K562 (cell line): ENCODE data around the gene PSAP. TPM values are rescaled to one million over a fixed set of nuclear protein-coding genes. Genes with fewer than 3 reads are reported as not detected.
A peak's percentile ranks its signal among the peaks of the same experiment; 100 is the strongest.

Experiments
- CCNT2 ChIP-seq: IDR thresholded peaks from 2 replicates; pipeline ENCODE4 v1.6.1; 2011; ENCODE audit warnings: borderline replicate concordance, low read depth, mild to moderate bottlenecking, moderate library complexity, mixed read lengths, low read length; ENCODE audit not compliant: insufficient read length; ENCODE audit errors: extremely low read depth
- CREM ChIP-seq: IDR thresholded peaks from 2 replicates; pipeline ENCODE4 v1.6.1; 2014; ENCODE audit warnings: antibody characterized with exemption, low read depth
- EZH2 ChIP-seq: IDR thresholded peaks from 2 replicates; pipeline ENCODE4 v1.6.1; 2012; ENCODE audit warnings: low read depth, mild to moderate bottlenecking, inconsistent platforms, low read length, borderline replicate concordance
- FUS ChIP-seq: fragments of 200-400 bp; formaldehyde crosslinking; optimal IDR thresholded peaks from 2 replicates; pipeline ENCODE3; 2017; ENCODE audit warnings: low read depth, low read length
- HDAC1 ChIP-seq, 2 experiments: fragments of 450-650 bp; IDR thresholded peaks; 2 replicates each; pipeline ENCODE4 v1.6.1; 2016 to 2017; ENCODE audit warnings: inconsistent platforms in 1 of 2, mild to moderate bottlenecking in 1 of 2, moderate library complexity in 1 of 2
- KLF10 ChIP-seq: fragments of 250-450 bp; sonication (Bioruptor Pico); IDR thresholded peaks from 2 replicates; pipeline ENCODE4 v1.6.1; 2021; ENCODE audit warnings: matching md5 sums
- MXI1 ChIP-seq: IDR thresholded peaks from 2 replicates; pipeline ENCODE4 v1.6.1; 2011; ENCODE audit warnings: low read depth, mild to moderate bottlenecking, improper control_type of control experiment, low read length
- NFIC ChIP-seq: fragments of 450-650 bp; IDR thresholded peaks from 2 replicates; pipeline ENCODE4 v1.6.1; 2017; ENCODE audit warnings: mild to moderate bottlenecking, inconsistent platforms
- POLR2H ChIP-seq: IDR thresholded peaks from 2 replicates; pipeline ENCODE4 v1.6.1; 2016; ENCODE audit warnings: missing genetic modification characterization, low read depth, mild to moderate bottlenecking, control low read depth, missing compliant biosample characterization, moderate library complexity
- POLR3A ChIP-seq: IDR thresholded peaks from 2 replicates; pipeline ENCODE4 v1.6.1; 2011; ENCODE audit warnings: borderline replicate concordance, mild to moderate bottlenecking, moderate library complexity; ENCODE audit not compliant: insufficient read length, insufficient read depth; ENCODE audit errors: extremely low read depth
- RBM22 ChIP-seq: fragments of 200-400 bp; formaldehyde crosslinking; IDR thresholded peaks from 2 replicates; pipeline ENCODE4 v1.6.1; 2018; ENCODE audit warnings: low read length, low read depth; ENCODE audit not compliant: poor library complexity, severe bottlenecking
- ZNF224 ChIP-seq: sonication (generic); formaldehyde crosslinking; IDR thresholded peaks from 2 replicates; pipeline ENCODE4 v1.8.0; 2022; ENCODE audit warnings: mild to moderate bottlenecking, missing genetic modification reagents
- ZNF79 ChIP-seq: fragments of 250-450 bp; sonication (Bioruptor Pico); IDR thresholded peaks from 2 replicates; pipeline ENCODE4 v1.4.0; 2020; ENCODE audit warnings: low read depth, mild to moderate bottlenecking, moderate library complexity
- polyA plus RNA-seq, 8 experiments: library from polyadenylated mRNA; depleted of rRNA in 4 of 8; stranded (reverse) in 5 of 8; unstranded in 3 of 8; fragments of >200 nt; fragmentation: Nextera tagmentation in 2 of 8; fragmentation: Illumina TruSeq in 1 of 8; extraction: Ambion mirVana in 2 of 8; extraction: Trizol in 1 of 8; gene quantifications; 2 replicates each; pipeline versions ENCODE4 v1.2.1 to v1.2.3, GENCODE V29; 2011 to 2014; ENCODE audit warnings: inconsistent platforms in 1 of 8, missing spikeins in 1 of 8
- total RNA-seq, 7 experiments: library from RNA; depleted of rRNA in 6 of 7; stranded (reverse); fragments of >200 nt in 6 of 7; fragmentation: Illumina TruSeq in 2 of 7; extraction: Trizol in 2 of 7; gene quantifications; 2 replicates each; pipeline versions ENCODE4 v1.2.1 to v1.2.3, GENCODE V29; 2011 to 2021; ENCODE audit warnings: low replicate concordance in 1 of 7
- TF ChIP-seq, protein P1 (sequence below), 2 experiments: fragments of 450-650 bp; conservative IDR thresholded peaks; 2 replicates each; pipeline ENCODE4 v1.6.1; 2017; ENCODE audit warnings: mild to moderate bottlenecking in 2 of 2, moderate library complexity in 2 of 2
- TF ChIP-seq, protein P2 (sequence below): fragments of 450-650 bp; IDR thresholded peaks from 2 replicates; pipeline ENCODE4 v1.6.1; 2016
- TF ChIP-seq, protein P3 (sequence below): fragments of 450-650 bp; IDR thresholded peaks from 2 replicates; pipeline ENCODE4 v1.6.1; 2016; ENCODE audit warnings: borderline replicate concordance
- TF ChIP-seq, protein P4 (sequence below): IDR thresholded peaks from 2 replicates; pipeline ENCODE4 v1.6.1; 2016; ENCODE audit warnings: missing genetic modification characterization, missing compliant biosample characterization

Gene PSAP
- total and polyA plus RNA-seq, 9 of the 15 experiments (the other 6 are each of a cell fraction or from before 2014, with no cell fraction given), result 245 to 700 (median 429) TPM

DNA sequence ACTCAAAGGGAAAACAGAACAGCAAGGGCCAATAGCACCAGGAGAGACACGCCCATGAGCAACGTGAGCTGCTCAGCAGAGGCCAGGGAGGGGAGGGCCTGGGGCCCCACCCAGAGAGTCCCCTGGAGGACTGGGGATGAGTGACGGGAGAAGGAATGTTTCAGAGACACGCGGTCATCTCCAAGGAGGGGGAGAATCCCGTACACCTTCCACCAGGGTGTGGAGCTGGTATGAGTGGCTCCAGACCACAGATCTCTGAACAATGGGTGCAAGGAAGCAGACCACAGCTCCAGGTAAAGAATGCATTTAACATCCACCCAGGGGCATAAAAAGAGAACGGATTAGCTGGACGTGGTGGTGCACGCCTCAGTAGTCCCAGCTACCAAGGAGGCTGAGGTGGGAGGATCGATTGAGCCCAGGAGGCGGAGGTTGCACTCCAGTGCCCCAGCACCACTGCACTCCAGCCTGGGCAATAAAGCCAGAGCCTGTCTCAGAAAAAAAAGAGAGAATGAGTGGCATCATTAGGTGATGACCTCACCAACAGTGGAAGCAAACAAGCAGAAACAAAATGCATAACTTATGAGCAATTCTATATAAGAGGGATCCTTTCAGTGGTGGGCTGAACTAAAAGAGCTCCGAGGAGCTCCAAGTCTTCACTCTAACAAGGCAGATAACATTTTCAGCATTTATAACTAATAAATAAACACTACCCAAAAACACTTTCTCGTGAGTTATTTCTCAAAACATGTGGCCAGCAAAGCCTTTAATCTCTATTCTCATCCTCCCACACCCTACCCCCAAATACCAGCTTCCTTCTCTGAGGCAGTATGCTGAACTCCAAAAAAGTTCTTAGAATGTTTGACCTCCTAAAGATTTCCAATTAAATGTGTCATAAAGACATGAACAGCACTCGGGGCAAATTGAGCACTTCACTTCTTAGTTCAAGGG is 12.5 kb downstream of the PSAP start (continued):
- TF ChIP-seq, protein P1, sequence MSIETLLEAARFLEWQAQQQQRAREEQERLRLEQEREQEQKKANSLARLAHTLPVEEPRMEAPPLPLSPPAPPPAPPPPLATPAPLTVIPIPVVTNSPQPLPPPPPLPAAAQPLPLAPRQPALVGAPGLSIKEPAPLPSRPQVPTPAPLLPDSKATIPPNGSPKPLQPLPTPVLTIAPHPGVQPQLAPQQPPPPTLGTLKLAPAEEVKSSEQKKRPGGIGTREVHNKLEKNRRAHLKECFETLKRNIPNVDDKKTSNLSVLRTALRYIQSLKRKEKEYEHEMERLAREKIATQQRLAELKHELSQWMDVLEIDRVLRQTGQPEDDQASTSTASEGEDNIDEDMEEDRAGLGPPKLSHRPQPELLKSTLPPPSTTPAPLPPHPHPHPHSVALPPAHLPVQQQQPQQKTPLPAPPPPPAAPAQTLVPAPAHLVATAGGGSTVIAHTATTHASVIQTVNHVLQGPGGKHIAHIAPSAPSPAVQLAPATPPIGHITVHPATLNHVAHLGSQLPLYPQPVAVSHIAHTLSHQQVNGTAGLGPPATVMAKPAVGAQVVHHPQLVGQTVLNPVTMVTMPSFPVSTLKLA (conservative IDR thresholded peaks at IDR 0.05), result peak in 1 of 2 experiments; percentile 63; a peak in 1 of 4 replicates
- TF ChIP-seq ZNF79 (CRISPR knock-in tag) (no peak), CCNT2 (no peak), CREM (no peak), KLF10 (CRISPR knock-in tag) (no peak), FUS (no peak), POLR2H (tag) (no peak), MXI1 (0 out of 2 replicates have a peak, but pooled peaks have one; percentile 33), NFIC (no peak), EZH2 (no peak), RBM22 (no peak), HDAC1 (IDR thresholded peaks at IDR 0.05) (peak in 1 of 2 experiments; percentile 24; a peak in 1 of 4 replicates), ZNF224 (no peak), POLR3A (no peak)
- TF ChIP-seq, protein P2, sequence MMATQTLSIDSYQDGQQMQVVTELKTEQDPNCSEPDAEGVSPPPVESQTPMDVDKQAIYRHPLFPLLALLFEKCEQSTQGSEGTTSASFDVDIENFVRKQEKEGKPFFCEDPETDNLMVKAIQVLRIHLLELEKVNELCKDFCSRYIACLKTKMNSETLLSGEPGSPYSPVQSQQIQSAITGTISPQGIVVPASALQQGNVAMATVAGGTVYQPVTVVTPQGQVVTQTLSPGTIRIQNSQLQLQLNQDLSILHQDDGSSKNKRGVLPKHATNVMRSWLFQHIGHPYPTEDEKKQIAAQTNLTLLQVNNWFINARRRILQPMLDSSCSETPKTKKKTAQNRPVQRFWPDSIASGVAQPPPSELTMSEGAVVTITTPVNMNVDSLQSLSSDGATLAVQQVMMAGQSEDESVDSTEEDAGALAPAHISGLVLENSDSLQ, result peak; percentile 85
- TF ChIP-seq, protein P3, sequence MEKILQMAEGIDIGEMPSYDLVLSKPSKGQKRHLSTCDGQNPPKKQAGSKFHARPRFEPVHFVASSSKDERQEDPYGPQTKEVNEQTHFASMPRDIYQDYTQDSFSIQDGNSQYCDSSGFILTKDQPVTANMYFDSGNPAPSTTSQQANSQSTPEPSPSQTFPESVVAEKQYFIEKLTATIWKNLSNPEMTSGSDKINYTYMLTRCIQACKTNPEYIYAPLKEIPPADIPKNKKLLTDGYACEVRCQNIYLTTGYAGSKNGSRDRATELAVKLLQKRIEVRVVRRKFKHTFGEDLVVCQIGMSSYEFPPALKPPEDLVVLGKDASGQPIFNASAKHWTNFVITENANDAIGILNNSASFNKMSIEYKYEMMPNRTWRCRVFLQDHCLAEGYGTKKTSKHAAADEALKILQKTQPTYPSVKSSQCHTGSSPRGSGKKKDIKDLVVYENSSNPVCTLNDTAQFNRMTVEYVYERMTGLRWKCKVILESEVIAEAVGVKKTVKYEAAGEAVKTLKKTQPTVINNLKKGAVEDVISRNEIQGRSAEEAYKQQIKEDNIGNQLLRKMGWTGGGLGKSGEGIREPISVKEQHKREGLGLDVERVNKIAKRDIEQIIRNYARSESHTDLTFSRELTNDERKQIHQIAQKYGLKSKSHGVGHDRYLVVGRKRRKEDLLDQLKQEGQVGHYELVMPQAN, result 0 out of 2 replicates have a peak, but pooled peaks have one; percentile 10
- TF ChIP-seq, protein P4, sequence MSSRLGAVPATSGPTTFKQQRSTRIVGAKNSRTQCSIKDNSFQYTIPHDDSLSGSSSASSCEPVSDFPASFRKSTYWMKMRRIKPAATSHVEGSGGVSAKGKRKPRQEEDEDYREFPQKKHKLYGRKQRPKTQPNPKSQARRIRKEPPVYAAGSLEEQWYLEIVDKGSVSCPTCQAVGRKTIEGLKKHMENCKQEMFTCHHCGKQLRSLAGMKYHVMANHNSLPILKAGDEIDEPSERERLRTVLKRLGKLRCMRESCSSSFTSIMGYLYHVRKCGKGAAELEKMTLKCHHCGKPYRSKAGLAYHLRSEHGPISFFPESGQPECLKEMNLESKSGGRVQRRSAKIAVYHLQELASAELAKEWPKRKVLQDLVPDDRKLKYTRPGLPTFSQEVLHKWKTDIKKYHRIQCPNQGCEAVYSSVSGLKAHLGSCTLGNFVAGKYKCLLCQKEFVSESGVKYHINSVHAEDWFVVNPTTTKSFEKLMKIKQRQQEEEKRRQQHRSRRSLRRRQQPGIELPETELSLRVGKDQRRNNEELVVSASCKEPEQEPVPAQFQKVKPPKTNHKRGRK (tag), result no peak
